ENCODE measurements around the gene ST8SIA3. TPM values are rescaled to one million over a fixed set of nuclear protein-coding genes. Genes with fewer than 3 reads are reported as not detected.
A peak's percentile ranks its signal among the peaks of the same experiment; 100 is the strongest.

The ST8SIA3 gene
- total RNA-seq, 2 donors from 2014 or later: 1.1 to 1.6 TPM

GRCh38 chr18:57353940-57354461 is 1.6 kb downstream of the ST8SIA3 start:
- Mint-ChIP-seq H3K27ac (no peak overlapping the region), H3K9me3 (no peaks in the 10 kb centered on the region), H3K27me3 (ENCODE audit: insufficient read depth) (peaks cover 60% of the 10 kb centered on the region)

GRCh38 chr18:57359433-57359832 is 7.1 kb downstream of the ST8SIA3 start:
- H3K9me3 Mint-ChIP-seq: no peaks in the 10 kb centered on the region
- no peak overlapping the region for H3K9ac ChIP-seq (ENCODE audit: extremely low read depth, low read length, poor library complexity, severe bottlenecking)
- no peak overlapping the region for H3K27ac Mint-ChIP-seq
- no peak for DNase-seq
- H3K4me3 Mint-ChIP-seq: no peak overlapping the region
- no peak overlapping the region for H3K27ac ChIP-seq (ENCODE audit: low read depth, low read length)
- no peaks in the 10 kb centered on the region for H3K9me3 ChIP-seq (ENCODE audit: control insufficient read depth, low read length)
- peaks cover 35% of the 10 kb centered on the region for H3K27me3 Mint-ChIP-seq (ENCODE audit: insufficient read depth)
- H3K36me3 ChIP-seq (ENCODE audit: control insufficient read depth, insufficient read depth, low read length): no peaks in the 10 kb centered on the region
- peaks cover 22% of the 10 kb centered on the region for H3K27me3 ChIP-seq (ENCODE audit: control insufficient read depth, insufficient read depth, low read length, poor library complexity, severe bottlenecking)
- TF ChIP-seq, protein P1, sequence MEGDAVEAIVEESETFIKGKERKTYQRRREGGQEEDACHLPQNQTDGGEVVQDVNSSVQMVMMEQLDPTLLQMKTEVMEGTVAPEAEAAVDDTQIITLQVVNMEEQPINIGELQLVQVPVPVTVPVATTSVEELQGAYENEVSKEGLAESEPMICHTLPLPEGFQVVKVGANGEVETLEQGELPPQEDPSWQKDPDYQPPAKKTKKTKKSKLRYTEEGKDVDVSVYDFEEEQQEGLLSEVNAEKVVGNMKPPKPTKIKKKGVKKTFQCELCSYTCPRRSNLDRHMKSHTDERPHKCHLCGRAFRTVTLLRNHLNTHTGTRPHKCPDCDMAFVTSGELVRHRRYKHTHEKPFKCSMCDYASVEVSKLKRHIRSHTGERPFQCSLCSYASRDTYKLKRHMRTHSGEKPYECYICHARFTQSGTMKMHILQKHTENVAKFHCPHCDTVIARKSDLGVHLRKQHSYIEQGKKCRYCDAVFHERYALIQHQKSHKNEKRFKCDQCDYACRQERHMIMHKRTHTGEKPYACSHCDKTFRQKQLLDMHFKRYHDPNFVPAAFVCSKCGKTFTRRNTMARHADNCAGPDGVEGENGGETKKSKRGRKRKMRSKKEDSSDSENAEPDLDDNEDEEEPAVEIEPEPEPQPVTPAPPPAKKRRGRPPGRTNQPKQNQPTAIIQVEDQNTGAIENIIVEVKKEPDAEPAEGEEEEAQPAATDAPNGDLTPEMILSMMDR (conservative IDR thresholded peaks at IDR 0.05): no peak
- no peaks in the 10 kb centered on the region for H3K4me1 Mint-ChIP-seq
- H3K4me3 ChIP-seq (ENCODE audit: low read length): no peak overlapping the region
- no peaks in the 10 kb centered on the region for H3K4me1 ChIP-seq (ENCODE audit: control insufficient read depth, insufficient read depth, low read length)
- no peaks in the 10 kb centered on the region for H3K36me3 Mint-ChIP-seq (ENCODE audit: low read depth)
- WGBS, 2 experiments (ENCODE audit: insufficient coverage in 1 of 2, insufficient read length in 1 of 2): 56 to 74% methylated on average over 1 to 2 of the region's 4 CpGs

More at GRCh38 chr18:57353940-57354461, 1.6 kb downstream of the ST8SIA3 start:
- TF ChIP-seq, protein P1 (conservative IDR thresholded peaks at IDR 0.05): no peak
- Mint-ChIP-seq H3K4me1 (peaks cover 5% of the 10 kb centered on the region), H3K4me3 (peak overlapping the region; percentile 66), H3K36me3 (ENCODE audit: low read depth) (no peaks in the 10 kb centered on the region)
- Histone ChIP-seq H3K4me3 (ENCODE audit: low read length) (peak overlapping the region; percentile 84), H3K9me3 (ENCODE audit: control insufficient read depth, low read length) (no peaks in the 10 kb centered on the region), H3K4me1 (ENCODE audit: control insufficient read depth, insufficient read depth, low read length) (no peaks in the 10 kb centered on the region), H3K27ac (ENCODE audit: low read depth, low read length) (no peak overlapping the region), H3K27me3 (ENCODE audit: control insufficient read depth, insufficient read depth, low read length, poor library complexity, severe bottlenecking) (peaks cover 55% of the 10 kb centered on the region), H3K9ac (ENCODE audit: extremely low read depth, low read length, poor library complexity, severe bottlenecking) (no peak overlapping the region), H3K36me3 (ENCODE audit: control insufficient read depth, insufficient read depth, low read length) (no peaks in the 10 kb centered on the region)
- DNase-seq: peak; percentile 95
- 0 to 2% methylated on average over 12 to 37 of the region's 37 CpGs for WGBS, 2 experiments (ENCODE audit: insufficient coverage in 1 of 2, insufficient read length in 1 of 2)

DNA sequence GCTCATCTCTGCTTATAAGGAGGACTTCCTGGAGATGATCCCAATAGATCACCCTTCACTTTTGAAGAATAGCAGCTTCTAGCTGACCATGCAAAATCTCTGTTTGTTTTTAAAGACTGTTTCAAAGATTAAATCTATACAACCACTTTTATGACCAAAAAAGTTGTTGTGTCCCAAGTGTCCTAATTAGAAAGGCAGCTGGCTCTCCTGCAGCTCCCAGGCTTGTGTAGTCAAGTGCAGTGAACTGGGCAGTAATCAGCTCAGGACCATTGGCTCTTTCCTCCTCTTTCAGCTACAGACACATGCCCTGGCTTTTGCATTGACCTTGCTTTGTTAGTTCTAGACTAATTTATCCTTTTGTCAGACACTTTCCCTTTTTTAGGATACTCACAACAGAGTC is 10.4 kb downstream of the ST8SIA3 start:
- Mint-ChIP-seq H3K9me3 (no peaks in the 10 kb centered on the region), H3K27me3 (ENCODE audit: insufficient read depth) (peaks cover 16% of the 10 kb centered on the region), H3K36me3 (ENCODE audit: low read depth) (no peaks in the 10 kb centered on the region), H3K27ac (no peak overlapping the region), H3K4me1 (no peaks in the 10 kb centered on the region), H3K4me3 (no peak overlapping the region)
- Histone ChIP-seq H3K4me1 (ENCODE audit: control insufficient read depth, insufficient read depth, low read length) (no peaks in the 10 kb centered on the region), H3K27ac (ENCODE audit: low read depth, low read length) (no peak overlapping the region), H3K27me3 (ENCODE audit: control insufficient read depth, insufficient read depth, low read length, poor library complexity, severe bottlenecking) (no peaks in the 10 kb centered on the region), H3K36me3 (ENCODE audit: control insufficient read depth, insufficient read depth, low read length) (no peaks in the 10 kb centered on the region), H3K4me3 (ENCODE audit: low read length) (no peak overlapping the region), H3K9ac (ENCODE audit: extremely low read depth, low read length, poor library complexity, severe bottlenecking) (no peak overlapping the region), H3K9me3 (ENCODE audit: control insufficient read depth, low read length) (no peaks in the 10 kb centered on the region)
- no peak for DNase-seq
- TF ChIP-seq, protein P1 (conservative IDR thresholded peaks at IDR 0.05): no peak

Data from endodermal cell (in vitro differentiated cells).